Smooth muscle cell (in vitro differentiated cells): Measurements from ENCODE around the gene NARF. TPM values are rescaled to one million over a fixed set of nuclear protein-coding genes. Genes with fewer than 3 reads are reported as not detected.

Experiments
- DNase-seq: peaks from one replicate; lab custom pipeline; 2025; ENCODE audit not compliant: unreplicated experiment; lab: John Stamatoyannopoulos, UW
- H2AFZ ChIP-seq: fragments of 200-600 bp; sonication (generic); 2 replicates; pipeline ENCODE4 v1.6.0; 2016; ENCODE audit warnings: antibody characterized with exemption, low read depth, mild to moderate bottlenecking
- H3F3A ChIP-seq: fragments of 200-600 bp; sonication (generic); 2 replicates; pipeline ENCODE4 v1.6.0; 2017; ENCODE audit warnings: antibody characterized with exemption, low read depth
- H3K27ac ChIP-seq: fragments of 200-600 bp; sonication (generic); 2 replicates; pipeline ENCODE4 v1.5.1; 2016; ENCODE audit warnings: low read depth, mild to moderate bottlenecking
- H3K27me3 ChIP-seq: fragments of 200-600 bp; sonication (generic); 2 replicates; pipeline ENCODE4 v1.6.1; 2016; ENCODE audit warnings: low read depth, mild to moderate bottlenecking
- H3K36me3 ChIP-seq: fragments of 200-600 bp; sonication (generic); 2 replicates; pipeline ENCODE4 v1.5.1; 2016; ENCODE audit warnings: low read depth
- H3K4me1 ChIP-seq: fragments of 200-600 bp; sonication (generic); 2 replicates; pipeline ENCODE4 v1.5.1; 2016; ENCODE audit warnings: low read depth
- H3K4me2 ChIP-seq: fragments of 200-600 bp; sonication (generic); 2 replicates; pipeline ENCODE4 v1.6.0; 2016; ENCODE audit warnings: mild to moderate bottlenecking
- H3K4me3 ChIP-seq: fragments of 200-600 bp; sonication (generic); 2 replicates; pipeline ENCODE4 v1.5.1; 2016; ENCODE audit warnings: mild to moderate bottlenecking
- H3K79me2 ChIP-seq: fragments of 200-600 bp; sonication (generic); 2 replicates; pipeline ENCODE4 v1.6.0; 2016; ENCODE audit warnings: low read depth, mild to moderate bottlenecking
- H3K9ac ChIP-seq: fragments of 200-600 bp; sonication (generic); 2 replicates; pipeline ENCODE4 v1.6.0; 2016; ENCODE audit warnings: low read depth
- H3K9me3 ChIP-seq: fragments of 200-600 bp; sonication (generic); replicated peaks from 2 replicates; pipeline ENCODE4 v1.5.1; 2016; ENCODE audit warnings: low read depth
- H4K20me1 ChIP-seq: fragments of 200-600 bp; sonication (generic); 2 replicates; pipeline ENCODE4 v1.6.0; 2016; ENCODE audit warnings: low read depth
- WGBS: methylation state at CpG from one replicate; pipeline ENCODE4 v1.1.7; 2016; ENCODE audit warnings: low lambda C conversion rate; 5-methylcytosine and 5-hydroxymethylcytosine counted together
- polyA plus RNA-seq: library from polyadenylated mRNA; unstranded; fragments of >200 nt; fragmentation: Nextera tagmentation; extraction: Ambion mirVana; gene quantifications from 2 replicates; pipeline ENCODE4 v1.2.1, GENCODE V29; 2016
- total RNA-seq: library from RNA; depleted of rRNA; stranded (reverse); fragments of >200 nt; gene quantifications from 2 replicates; pipeline ENCODE4 v1.2.3, GENCODE V29; 2014
- TF ChIP-seq, protein P1 (sequence below): fragments of 200-600 bp; sonication (generic); IDR thresholded peaks from 2 replicates; pipeline ENCODE4 v1.5.1; 2017; ENCODE audit warnings: borderline replicate concordance, mild to moderate bottlenecking, antibody characterized with exemption; ENCODE audit not compliant: insufficient read depth, poor library complexity, severe bottlenecking

Gene NARF
- total and polyA plus RNA-seq, 2 experiments from 2014 or later: 52.0 to 178 TPM

DNA sequence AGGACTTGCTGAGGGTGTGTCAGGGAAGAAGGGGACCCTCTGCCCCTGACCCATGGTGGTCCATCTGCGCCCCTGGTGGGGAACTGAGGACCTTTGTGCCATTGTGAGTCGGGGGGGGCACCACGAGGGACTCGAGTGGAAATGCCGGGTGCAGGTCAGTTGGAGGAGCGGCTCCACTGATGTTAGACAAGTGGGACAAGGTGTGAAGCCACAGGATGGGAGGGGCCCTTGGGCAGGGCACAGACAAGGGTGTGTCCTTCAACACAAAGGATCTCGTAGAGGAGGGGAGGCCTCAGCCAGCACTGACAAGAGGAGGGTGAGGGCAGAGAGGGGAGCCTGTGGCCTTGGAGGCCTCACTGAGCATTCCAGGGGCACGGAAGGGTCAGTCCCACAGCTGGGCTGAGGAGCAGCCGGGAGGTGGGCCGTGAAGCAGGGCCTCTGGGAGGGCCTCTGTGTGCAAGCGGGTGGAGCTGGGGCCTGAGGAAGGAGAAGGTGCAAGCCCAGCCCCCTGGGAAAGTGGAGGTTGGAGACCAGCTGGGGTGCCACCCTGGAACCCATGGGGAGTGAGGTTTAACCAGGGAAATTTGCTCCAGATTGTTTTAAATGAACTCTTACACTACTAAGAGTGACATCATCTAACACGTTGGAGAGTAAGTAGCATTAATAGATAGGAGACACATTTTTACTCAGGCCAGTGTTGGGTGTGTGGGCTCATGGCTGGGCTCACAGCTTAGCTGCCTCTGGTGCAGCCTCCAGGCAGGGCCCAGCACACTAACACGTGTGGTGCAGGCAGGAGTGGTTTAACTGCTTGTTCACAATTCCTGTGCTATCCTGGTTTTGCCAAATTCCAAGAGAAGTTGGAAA, 27.9 kb downstream of the NARF start:
- H3K4me2 ChIP-seq: no peak overlapping the region
- H3K4me3 ChIP-seq: no peak overlapping the region
- no peak overlapping the region for H3K27ac ChIP-seq
- no peaks in the 10 kb centered on the region for H3K9me3 ChIP-seq
- 92% methylated on average over 13 of the region's 13 CpGs for WGBS
- no peak for DNase-seq
- H3F3A ChIP-seq: no peaks in the 10 kb centered on the region
- H3K9ac ChIP-seq: no peak overlapping the region
- H3K36me3 ChIP-seq: no peaks in the 10 kb centered on the region
- H3K79me2 ChIP-seq: no peaks in the 10 kb centered on the region
- H2AFZ ChIP-seq: no peak overlapping the region
- TF ChIP-seq, protein P1, sequence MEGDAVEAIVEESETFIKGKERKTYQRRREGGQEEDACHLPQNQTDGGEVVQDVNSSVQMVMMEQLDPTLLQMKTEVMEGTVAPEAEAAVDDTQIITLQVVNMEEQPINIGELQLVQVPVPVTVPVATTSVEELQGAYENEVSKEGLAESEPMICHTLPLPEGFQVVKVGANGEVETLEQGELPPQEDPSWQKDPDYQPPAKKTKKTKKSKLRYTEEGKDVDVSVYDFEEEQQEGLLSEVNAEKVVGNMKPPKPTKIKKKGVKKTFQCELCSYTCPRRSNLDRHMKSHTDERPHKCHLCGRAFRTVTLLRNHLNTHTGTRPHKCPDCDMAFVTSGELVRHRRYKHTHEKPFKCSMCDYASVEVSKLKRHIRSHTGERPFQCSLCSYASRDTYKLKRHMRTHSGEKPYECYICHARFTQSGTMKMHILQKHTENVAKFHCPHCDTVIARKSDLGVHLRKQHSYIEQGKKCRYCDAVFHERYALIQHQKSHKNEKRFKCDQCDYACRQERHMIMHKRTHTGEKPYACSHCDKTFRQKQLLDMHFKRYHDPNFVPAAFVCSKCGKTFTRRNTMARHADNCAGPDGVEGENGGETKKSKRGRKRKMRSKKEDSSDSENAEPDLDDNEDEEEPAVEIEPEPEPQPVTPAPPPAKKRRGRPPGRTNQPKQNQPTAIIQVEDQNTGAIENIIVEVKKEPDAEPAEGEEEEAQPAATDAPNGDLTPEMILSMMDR: no peak
- no peaks in the 10 kb centered on the region for H3K27me3 ChIP-seq
- no peaks in the 10 kb centered on the region for H4K20me1 ChIP-seq
- no peaks in the 10 kb centered on the region for H3K4me1 ChIP-seq

DNA sequence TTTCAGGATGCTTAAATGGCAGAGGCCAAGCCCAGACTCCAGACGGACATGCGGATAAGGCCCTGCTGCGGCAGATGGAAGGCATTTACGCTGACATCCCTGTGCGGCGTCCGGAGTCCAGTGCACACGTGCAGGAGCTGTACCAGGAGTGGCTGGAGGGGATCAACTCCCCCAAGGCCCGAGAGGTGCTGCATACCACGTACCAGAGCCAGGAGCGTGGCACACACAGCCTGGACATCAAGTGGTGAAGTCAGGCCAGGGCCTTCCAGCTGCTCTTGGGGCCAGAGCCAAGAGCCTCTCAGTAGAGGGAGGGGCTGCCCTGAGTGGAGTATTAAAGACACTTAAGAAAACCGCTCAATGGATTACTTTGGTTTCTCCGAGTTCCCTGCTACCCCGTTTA, 29.4 kb downstream of the NARF start:
- Histone ChIP-seq H3F3A (no peaks in the 10 kb centered on the region), H3K4me3 (no peak overlapping the region), H2AFZ (no peak overlapping the region), H4K20me1 (no peaks in the 10 kb centered on the region), H3K27ac (no peak overlapping the region), H3K36me3 (no peaks in the 10 kb centered on the region), H3K9me3 (no peaks in the 10 kb centered on the region), H3K9ac (no peak overlapping the region), H3K79me2 (no peaks in the 10 kb centered on the region), H3K4me2 (no peak overlapping the region), H3K27me3 (no peaks in the 10 kb centered on the region), H3K4me1 (no peaks in the 10 kb centered on the region)
- TF ChIP-seq, protein P1: no peak
- 98% methylated on average over 14 of the region's 14 CpGs for WGBS
- DNase-seq: no peak

DNA sequence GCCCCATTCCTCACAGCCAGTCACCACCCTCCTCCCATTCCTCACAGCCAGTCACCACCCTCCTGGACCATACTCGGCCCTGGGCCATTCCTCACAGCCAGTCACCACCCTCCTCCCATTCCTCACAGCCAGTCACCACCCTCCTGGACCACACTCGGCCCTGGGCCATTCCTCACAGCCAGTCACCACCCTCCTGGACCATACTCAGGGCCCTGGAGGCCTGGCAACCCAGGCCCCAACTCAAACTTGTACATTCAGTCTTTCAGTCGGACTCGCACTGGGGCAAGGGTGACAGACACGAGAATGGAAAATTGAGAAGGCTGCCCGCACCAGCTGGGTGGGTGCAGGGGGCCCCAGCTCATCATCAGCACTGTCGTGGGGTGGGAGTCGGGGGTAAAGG, 30.6 kb downstream of the NARF start:
- 84% methylated on average over 8 of the region's 8 CpGs for WGBS
- no peak overlapping the region for H2AFZ ChIP-seq
- no peaks in the 10 kb centered on the region for H3K27me3 ChIP-seq
- no peaks in the 10 kb centered on the region for H3K4me1 ChIP-seq
- H3K9ac ChIP-seq: no peak overlapping the region
- H3K9me3 ChIP-seq: no peaks in the 10 kb centered on the region
- no peak overlapping the region for H3K27ac ChIP-seq
- H3K79me2 ChIP-seq: no peaks in the 10 kb centered on the region
- no peak for DNase-seq
- TF ChIP-seq, protein P1: no peak
- H3F3A ChIP-seq: no peaks in the 10 kb centered on the region
- no peak overlapping the region for H3K4me2 ChIP-seq
- no peak overlapping the region for H3K4me3 ChIP-seq
- H3K36me3 ChIP-seq: no peaks in the 10 kb centered on the region
- H4K20me1 ChIP-seq: peaks cover 3% of the 10 kb centered on the region
